SK-N-SH treated with all-trans-retinoic acid at 6 μM for 48 hours (cell line): ENCODE results near the gene SMOC1.

Experiments used
- ATAC-seq: fragments of 200-7000 bp; cut with Tn5 transposase; 3 replicates; pipeline ENCODE4 v1.9.1; 2020; ENCODE audit warnings: mild to moderate bottlenecking, moderate library complexity
- ARNTL ChIP-seq: fragments of 450-650 bp; formaldehyde crosslinking; IDR thresholded peaks from 2 replicates; pipeline ENCODE4 v1.5.0; 2020; ENCODE audit warnings: low read depth, mild to moderate bottlenecking, moderate library complexity, borderline replicate concordance
- BACH2 ChIP-seq: fragments of 250-450 bp; sonication (Bioruptor Pico); IDR thresholded peaks from 2 replicates; pipeline ENCODE4 v1.9.0; 2021; ENCODE audit warnings: mild to moderate bottlenecking, borderline replicate concordance
- CSDC2 ChIP-seq: fragments of 250-450 bp; sonication (Bioruptor Pico); IDR thresholded peaks from 2 replicates; pipeline ENCODE4 v1.5.0; 2020; ENCODE audit warnings: mild to moderate bottlenecking, moderate library complexity
- ESRRG ChIP-seq: fragments of 250-450 bp; sonication (Bioruptor Pico); IDR thresholded peaks from 2 replicates; pipeline ENCODE4 v1.6.1; 2021; ENCODE audit warnings: mild to moderate bottlenecking
- GLIS3 ChIP-seq: fragments of 250-450 bp; sonication (Bioruptor Pico); IDR thresholded peaks from 2 replicates; pipeline ENCODE4 v1.5.0; 2020; ENCODE audit warnings: mild to moderate bottlenecking, moderate library complexity
- ISL1 ChIP-seq: fragments of 250-450 bp; sonication (Bioruptor Pico); IDR thresholded peaks from 2 replicates; pipeline ENCODE4 v2.1.2; 2022; ENCODE audit warnings: mild to moderate bottlenecking, moderate library complexity
- PPARA ChIP-seq: fragments of 250-450 bp; sonication (Bioruptor Pico); IDR thresholded peaks from 2 replicates; pipeline ENCODE4 v1.5.0; 2020; ENCODE audit warnings: mild to moderate bottlenecking, borderline replicate concordance
- RARB ChIP-seq: fragments of 250-450 bp; sonication (Bioruptor Pico); IDR thresholded peaks from 2 replicates; pipeline ENCODE4 v1.8.0; 2021; ENCODE audit warnings: mild to moderate bottlenecking, moderate library complexity
- SNAI2 ChIP-seq: fragments of 250-450 bp; sonication (Bioruptor Pico); IDR thresholded peaks from 2 replicates; pipeline ENCODE4 v1.5.0; 2020; ENCODE audit warnings: mild to moderate bottlenecking, moderate library complexity
- TCF4 ChIP-seq: fragments of 250-450 bp; sonication (Bioruptor Pico); IDR thresholded peaks from 2 replicates; pipeline ENCODE4 v1.8.0; 2021; ENCODE audit warnings: mild to moderate bottlenecking, moderate library complexity, borderline replicate concordance
- TOX ChIP-seq: fragments of 250-450 bp; sonication (Bioruptor Pico); IDR thresholded peaks from 2 replicates; pipeline ENCODE4 v1.8.0; 2021; ENCODE audit warnings: mild to moderate bottlenecking, moderate library complexity, borderline replicate concordance
- ZC3H10 ChIP-seq: fragments of 250-450 bp; sonication (Bioruptor Pico); IDR thresholded peaks from 2 replicates; pipeline ENCODE4 v1.5.1; 2021; ENCODE audit warnings: mild to moderate bottlenecking, moderate library complexity
- ZFP3 ChIP-seq: fragments of 250-450 bp; sonication (Bioruptor Pico); IDR thresholded peaks from 2 replicates; pipeline ENCODE4 v1.5.0; 2020; ENCODE audit warnings: mild to moderate bottlenecking, moderate library complexity
- ZFP30 ChIP-seq: fragments of 450-650 bp; formaldehyde crosslinking; IDR thresholded peaks from 2 replicates; pipeline ENCODE4 v1.5.0; 2022; ENCODE audit warnings: mild to moderate bottlenecking, moderate library complexity
- ZNF565 ChIP-seq: fragments of 450-650 bp; formaldehyde crosslinking; conservative IDR thresholded peaks from 2 replicates; pipeline ENCODE4 v1.5.0; 2020; ENCODE audit warnings: low read depth, mild to moderate bottlenecking, moderate library complexity
- TF ChIP-seq, protein P1 (sequence below): fragments of 250-450 bp; sonication (Bioruptor Pico); IDR thresholded peaks from 2 replicates; pipeline ENCODE4 v1.8.0; 2021; ENCODE audit warnings: low read depth, mild to moderate bottlenecking, moderate library complexity, borderline replicate concordance
- TF ChIP-seq, protein P2 (sequence below): fragments of 250-450 bp; sonication (Bioruptor Pico); IDR thresholded peaks from 2 replicates; pipeline ENCODE4 v1.5.0; 2020; ENCODE audit warnings: mild to moderate bottlenecking, moderate library complexity
- TF ChIP-seq, protein P3 (sequence below): fragments of 250-450 bp; sonication (Bioruptor Pico); IDR thresholded peaks from 2 replicates; pipeline ENCODE4 v1.5.1; 2021; ENCODE audit warnings: mild to moderate bottlenecking, moderate library complexity
- TF ChIP-seq, protein P4 (sequence below): fragments of 250-450 bp; sonication (Bioruptor Pico); IDR thresholded peaks from 2 replicates; pipeline ENCODE4 v1.8.0; 2020; ENCODE audit warnings: mild to moderate bottlenecking, moderate library complexity, borderline replicate concordance
- TF ChIP-seq, protein P5 (sequence below): fragments of 250-450 bp; sonication (Bioruptor Pico); IDR thresholded peaks from 2 replicates; pipeline ENCODE4 v1.5.1; 2020; ENCODE audit warnings: low read depth, mild to moderate bottlenecking, moderate library complexity

The SMOC1 gene

DNA sequence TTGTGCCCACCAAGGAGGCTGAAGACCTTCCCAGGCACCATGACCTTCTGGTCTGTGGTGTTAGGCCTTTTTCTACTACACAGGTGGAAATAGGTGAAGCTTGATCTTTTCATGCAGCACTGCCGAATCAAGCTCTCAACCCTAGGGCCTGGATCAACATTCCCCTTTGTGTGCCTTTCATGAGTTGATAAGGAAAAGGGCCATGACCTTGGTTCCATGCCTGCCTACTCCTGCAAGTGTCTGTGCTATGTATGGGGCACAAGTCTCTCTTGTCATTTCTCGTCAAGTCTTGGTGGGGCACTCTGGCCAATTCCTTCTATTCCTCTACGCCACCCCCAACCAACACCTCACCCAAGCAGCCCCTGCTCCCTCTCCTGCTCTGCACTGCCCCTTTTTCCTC lies 155.0 kb downstream of the SMOC1 start:
- ATAC-seq, result no peak
- TF ChIP-seq, protein P1, sequence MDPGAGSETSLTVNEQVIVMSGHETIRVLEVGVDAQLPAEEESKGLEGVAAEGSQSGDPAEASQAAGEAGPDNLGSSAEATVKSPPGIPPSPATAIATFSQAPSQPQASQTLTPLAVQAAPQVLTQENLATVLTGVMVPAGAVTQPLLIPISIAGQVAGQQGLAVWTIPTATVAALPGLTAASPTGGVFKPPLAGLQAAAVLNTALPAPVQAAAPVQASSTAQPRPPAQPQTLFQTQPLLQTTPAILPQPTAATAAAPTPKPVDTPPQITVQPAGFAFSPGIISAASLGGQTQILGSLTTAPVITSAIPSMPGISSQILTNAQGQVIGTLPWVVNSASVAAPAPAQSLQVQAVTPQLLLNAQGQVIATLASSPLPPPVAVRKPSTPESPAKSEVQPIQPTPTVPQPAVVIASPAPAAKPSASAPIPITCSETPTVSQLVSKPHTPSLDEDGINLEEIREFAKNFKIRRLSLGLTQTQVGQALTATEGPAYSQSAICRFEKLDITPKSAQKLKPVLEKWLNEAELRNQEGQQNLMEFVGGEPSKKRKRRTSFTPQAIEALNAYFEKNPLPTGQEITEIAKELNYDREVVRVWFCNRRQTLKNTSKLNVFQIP, result no peak
- TF ChIP-seq GLIS3, result no peak
- TF ChIP-seq, protein P2, sequence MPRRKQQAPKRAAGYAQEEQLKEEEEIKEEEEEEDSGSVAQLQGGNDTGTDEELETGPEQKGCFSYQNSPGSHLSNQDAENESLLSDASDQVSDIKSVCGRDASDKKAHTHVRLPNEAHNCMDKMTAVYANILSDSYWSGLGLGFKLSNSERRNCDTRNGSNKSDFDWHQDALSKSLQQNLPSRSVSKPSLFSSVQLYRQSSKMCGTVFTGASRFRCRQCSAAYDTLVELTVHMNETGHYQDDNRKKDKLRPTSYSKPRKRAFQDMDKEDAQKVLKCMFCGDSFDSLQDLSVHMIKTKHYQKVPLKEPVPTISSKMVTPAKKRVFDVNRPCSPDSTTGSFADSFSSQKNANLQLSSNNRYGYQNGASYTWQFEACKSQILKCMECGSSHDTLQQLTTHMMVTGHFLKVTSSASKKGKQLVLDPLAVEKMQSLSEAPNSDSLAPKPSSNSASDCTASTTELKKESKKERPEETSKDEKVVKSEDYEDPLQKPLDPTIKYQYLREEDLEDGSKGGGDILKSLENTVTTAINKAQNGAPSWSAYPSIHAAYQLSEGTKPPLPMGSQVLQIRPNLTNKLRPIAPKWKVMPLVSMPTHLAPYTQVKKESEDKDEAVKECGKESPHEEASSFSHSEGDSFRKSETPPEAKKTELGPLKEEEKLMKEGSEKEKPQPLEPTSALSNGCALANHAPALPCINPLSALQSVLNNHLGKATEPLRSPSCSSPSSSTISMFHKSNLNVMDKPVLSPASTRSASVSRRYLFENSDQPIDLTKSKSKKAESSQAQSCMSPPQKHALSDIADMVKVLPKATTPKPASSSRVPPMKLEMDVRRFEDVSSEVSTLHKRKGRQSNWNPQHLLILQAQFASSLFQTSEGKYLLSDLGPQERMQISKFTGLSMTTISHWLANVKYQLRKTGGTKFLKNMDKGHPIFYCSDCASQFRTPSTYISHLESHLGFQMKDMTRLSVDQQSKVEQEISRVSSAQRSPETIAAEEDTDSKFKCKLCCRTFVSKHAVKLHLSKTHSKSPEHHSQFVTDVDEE (CRISPR knock-in tag), result no peak
- no peak for TF ChIP-seq ZNF565
- TF ChIP-seq ZFP30 (CRISPR knock-in tag), result no peak
- no peak for TF ChIP-seq ZFP3 (CRISPR knock-in tag)
- no peak for TF ChIP-seq ESRRG (CRISPR knock-in tag)
- no peak for TF ChIP-seq TOX (CRISPR knock-in tag)
- TF ChIP-seq, protein P3, sequence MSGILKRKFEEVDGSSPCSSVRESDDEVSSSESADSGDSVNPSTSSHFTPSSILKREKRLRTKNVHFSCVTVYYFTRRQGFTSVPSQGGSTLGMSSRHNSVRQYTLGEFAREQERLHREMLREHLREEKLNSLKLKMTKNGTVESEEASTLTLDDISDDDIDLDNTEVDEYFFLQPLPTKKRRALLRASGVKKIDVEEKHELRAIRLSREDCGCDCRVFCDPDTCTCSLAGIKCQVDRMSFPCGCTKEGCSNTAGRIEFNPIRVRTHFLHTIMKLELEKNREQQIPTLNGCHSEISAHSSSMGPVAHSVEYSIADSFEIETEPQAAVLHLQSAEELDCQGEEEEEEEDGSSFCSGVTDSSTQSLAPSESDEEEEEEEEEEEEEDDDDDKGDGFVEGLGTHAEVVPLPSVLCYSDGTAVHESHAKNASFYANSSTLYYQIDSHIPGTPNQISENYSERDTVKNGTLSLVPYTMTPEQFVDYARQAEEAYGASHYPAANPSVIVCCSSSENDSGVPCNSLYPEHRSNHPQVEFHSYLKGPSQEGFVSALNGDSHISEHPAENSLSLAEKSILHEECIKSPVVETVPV, result no peak
- TF ChIP-seq TCF4 (CRISPR knock-in tag), result no peak
- TF ChIP-seq, protein P4, sequence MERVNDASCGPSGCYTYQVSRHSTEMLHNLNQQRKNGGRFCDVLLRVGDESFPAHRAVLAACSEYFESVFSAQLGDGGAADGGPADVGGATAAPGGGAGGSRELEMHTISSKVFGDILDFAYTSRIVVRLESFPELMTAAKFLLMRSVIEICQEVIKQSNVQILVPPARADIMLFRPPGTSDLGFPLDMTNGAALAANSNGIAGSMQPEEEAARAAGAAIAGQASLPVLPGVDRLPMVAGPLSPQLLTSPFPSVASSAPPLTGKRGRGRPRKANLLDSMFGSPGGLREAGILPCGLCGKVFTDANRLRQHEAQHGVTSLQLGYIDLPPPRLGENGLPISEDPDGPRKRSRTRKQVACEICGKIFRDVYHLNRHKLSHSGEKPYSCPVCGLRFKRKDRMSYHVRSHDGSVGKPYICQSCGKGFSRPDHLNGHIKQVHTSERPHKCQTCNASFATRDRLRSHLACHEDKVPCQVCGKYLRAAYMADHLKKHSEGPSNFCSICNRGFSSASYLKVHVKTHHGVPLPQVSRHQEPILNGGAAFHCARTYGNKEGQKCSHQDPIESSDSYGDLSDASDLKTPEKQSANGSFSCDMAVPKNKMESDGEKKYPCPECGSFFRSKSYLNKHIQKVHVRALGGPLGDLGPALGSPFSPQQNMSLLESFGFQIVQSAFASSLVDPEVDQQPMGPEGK (CRISPR knock-in tag), result no peak
- TF ChIP-seq ZC3H10, result no peak
- no peak for TF ChIP-seq RARB (CRISPR knock-in tag)
- no peak for TF ChIP-seq ARNTL (CRISPR knock-in tag)
- TF ChIP-seq, all 23 proteins: peak for 0

DNA sequence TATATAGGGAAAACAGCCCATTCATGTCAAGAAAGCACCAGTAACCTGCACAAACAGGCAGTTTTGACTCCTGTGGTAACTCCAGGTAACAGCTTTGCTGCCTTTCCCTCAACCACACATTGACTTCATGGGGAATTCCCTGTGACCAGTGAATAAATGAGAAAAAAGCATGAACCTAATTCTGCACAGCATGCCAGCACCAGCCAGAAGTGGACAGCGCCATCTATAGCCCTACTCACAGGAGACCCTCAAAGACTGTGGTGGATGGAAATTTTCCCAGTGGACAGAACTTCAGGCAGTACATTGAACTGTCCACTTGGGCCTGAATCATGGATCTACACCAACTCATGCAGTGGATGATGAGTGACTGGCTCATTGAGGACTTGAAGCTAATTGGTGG lies 157.4 kb downstream of the SMOC1 start:
- TF ChIP-seq, protein P1, result no peak
- TF ChIP-seq PPARA (CRISPR knock-in tag) (no peak), ISL1 (CRISPR knock-in tag) (no peak)
- no peak for ATAC-seq

DNA sequence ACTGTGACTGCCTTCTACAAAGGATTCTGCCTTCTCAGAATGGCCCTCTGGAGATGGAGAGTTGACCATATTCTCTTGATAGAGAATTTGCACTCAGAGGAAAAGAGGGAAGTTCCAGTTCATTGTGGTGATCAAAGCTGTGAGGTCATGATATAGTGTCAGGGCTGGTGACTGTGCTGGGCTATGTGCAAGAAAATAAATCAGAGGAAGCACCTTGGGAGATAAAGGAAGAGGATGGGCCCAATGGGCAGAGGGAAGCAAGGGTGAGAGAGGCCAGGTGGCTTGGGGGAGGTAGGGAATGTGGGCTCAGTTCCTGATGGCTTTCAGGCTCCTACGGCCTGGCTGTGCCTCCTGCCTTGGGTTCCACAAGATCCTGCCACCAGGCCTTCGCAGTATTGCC lies 163.8 kb downstream of the SMOC1 start:
- ATAC-seq, result no peak
- TF ChIP-seq, protein P1, result no peak
- TF ChIP-seq, protein P5, sequence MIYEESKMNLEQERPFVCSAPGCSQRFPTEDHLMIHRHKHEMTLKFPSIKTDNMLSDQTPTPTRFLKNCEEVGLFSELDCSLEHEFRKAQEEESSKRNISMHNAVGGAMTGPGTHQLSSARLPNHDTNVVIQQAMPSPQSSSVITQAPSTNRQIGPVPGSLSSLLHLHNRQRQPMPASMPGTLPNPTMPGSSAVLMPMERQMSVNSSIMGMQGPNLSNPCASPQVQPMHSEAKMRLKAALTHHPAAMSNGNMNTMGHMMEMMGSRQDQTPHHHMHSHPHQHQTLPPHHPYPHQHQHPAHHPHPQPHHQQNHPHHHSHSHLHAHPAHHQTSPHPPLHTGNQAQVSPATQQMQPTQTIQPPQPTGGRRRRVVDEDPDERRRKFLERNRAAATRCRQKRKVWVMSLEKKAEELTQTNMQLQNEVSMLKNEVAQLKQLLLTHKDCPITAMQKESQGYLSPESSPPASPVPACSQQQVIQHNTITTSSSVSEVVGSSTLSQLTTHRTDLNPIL (CRISPR knock-in tag), result no peak
- TF ChIP-seq ZFP30 (CRISPR knock-in tag) (no peak), RARB (CRISPR knock-in tag) (no peak), SNAI2 (CRISPR knock-in tag) (no peak), CSDC2 (CRISPR knock-in tag) (no peak), PPARA (CRISPR knock-in tag) (no peak), BACH2 (CRISPR knock-in tag) (no peak), ZC3H10 (no peak), TOX (CRISPR knock-in tag) (no peak)
- TF ChIP-seq, protein P2 (CRISPR knock-in tag), result no peak
